ENCODE measurements around the gene MOGAT2.

The MOGAT2 gene

DNA sequence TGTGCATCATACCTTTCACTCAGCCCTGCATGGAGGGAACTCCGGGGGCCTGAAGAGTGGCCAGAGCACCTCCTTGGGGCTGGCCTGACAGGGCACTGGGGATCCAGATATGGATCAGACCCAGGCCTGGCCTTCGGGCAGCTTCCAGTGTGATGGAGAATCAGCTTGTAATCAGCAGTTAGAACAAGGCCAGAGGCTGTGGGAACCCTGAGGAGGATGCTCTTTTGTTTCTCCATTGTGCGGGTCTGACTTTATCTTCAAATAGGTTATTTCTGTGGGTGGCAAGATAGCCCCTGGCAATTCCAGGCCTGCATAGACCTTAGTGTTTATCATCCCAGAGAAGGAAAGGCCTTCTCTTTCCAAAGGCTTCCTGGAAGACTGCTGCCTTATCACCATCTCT, 63.2 kb downstream of the MOGAT2 start:
- DNase-seq (ENCODE audit: low read depth), result no peak

DNA sequence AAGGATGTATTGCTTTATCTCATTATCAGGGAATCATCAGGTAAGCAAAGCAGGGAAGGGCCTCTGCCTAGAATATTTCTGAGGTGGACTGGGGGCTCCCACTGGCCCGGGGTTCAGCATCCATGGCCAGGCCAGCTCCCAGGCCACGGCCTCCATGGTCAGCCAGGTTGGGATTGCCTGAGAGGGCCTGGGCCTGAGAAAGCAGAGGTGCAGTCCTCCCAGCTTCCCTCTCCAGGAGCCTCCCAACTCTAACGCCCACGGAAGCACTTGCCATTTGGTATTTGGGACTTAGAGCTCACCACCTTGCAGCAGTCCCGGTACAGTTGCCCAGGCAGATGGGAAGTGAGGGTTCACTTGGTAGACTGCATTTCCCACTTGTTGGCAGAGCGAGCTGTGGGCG, 63.7 kb downstream of the MOGAT2 start:
- no peak for DNase-seq (ENCODE audit: low read depth)

DNA sequence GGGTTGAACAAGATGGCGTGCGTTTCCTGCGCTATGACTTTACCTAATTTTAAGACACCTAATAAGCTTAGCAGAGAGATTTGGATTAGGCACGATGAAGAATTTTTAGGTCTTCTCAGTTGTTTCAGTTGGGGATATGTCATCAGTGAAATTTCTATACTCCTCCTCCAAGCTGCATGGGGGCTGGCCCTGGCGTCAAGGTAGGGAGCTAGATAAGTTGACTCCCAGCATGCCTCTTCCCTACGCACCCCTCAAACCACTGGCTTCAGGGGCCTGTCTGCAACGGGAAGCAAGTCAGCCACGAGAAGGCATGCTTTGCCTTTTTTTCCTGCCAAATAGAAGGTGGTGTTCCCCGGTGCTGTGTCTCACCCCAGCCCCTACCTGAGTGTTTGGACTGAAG, 64.2 kb downstream of the MOGAT2 start:
- no peak for DNase-seq (ENCODE audit: low read depth)
